HepG2 (cell line): Measurements from ENCODE around the gene CEP128.

ENCODE experiments used
- FOSL2 ChIP-seq: sonication (generic); formaldehyde crosslinking; IDR thresholded peaks from 2 replicates; pipeline ENCODE4 v1.4.0; 2020; ENCODE audit warnings: missing genetic modification reagents
- HCFC1 ChIP-seq: fragments of 150-350 bp; IDR thresholded peaks from 2 replicates; pipeline ENCODE4 v1.6.1; 2014; ENCODE audit warnings: low read depth, low read length
- KAT7 ChIP-seq: IDR thresholded peaks from 2 replicates; pipeline ENCODE4 v1.6.1; 2018; ENCODE audit warnings: borderline replicate concordance, missing compliant biosample characterization
- MTF1 ChIP-seq: sonication (generic); formaldehyde crosslinking; IDR thresholded peaks from 2 replicates; pipeline ENCODE4 v1.5.0; 2020; ENCODE audit warnings: missing genetic modification reagents
- NR1H2 ChIP-seq: sonication (generic); formaldehyde crosslinking; IDR thresholded peaks from 2 replicates; pipeline ENCODE4 v1.8.1; 2022; ENCODE audit warnings: low read depth, missing genetic modification reagents, borderline replicate concordance
- POLR2A ChIP-seq, 2 experiments: IDR thresholded peaks; 2 replicates each; pipeline ENCODE4 v1.6.1; 2011; ENCODE audit warnings: low read depth in 2 of 2, low read length in 2 of 2, mild to moderate bottlenecking in 1 of 2, moderate library complexity in 1 of 2; ENCODE audit not compliant: insufficient read depth in 1 of 2
- POLR2AphosphoS2 ChIP-seq: IDR thresholded peaks from 2 replicates; pipeline ENCODE4 v1.6.1; 2011; ENCODE audit warnings: low read depth, low read length, improper control_type of control experiment
- RAD51 ChIP-seq: fragments of 450-650 bp; IDR thresholded peaks from 2 replicates; pipeline ENCODE4 v1.6.1; 2016; ENCODE audit warnings: borderline replicate concordance
- RFX1 ChIP-seq: fragments of 450-650 bp; IDR thresholded peaks from 2 replicates; pipeline ENCODE4 v1.6.1; 2017
- SP5 ChIP-seq: IDR thresholded peaks from 2 replicates; pipeline ENCODE4 v1.6.1; 2016; ENCODE audit warnings: low read depth, borderline replicate concordance
- ZKSCAN1 ChIP-seq: fragments of 150-350 bp; IDR thresholded peaks from 2 replicates; pipeline ENCODE4 v1.6.1; 2014; ENCODE audit warnings: low read length
- ZNF644 ChIP-seq: IDR thresholded peaks from 2 replicates; pipeline ENCODE4 v1.6.1; 2016; ENCODE audit warnings: low read depth
- TF ChIP-seq, protein P1 (sequence below): sonication (generic); formaldehyde crosslinking; IDR thresholded peaks from 2 replicates; pipeline ENCODE4 v1.8.0; 2022; ENCODE audit warnings: mild to moderate bottlenecking, missing genetic modification reagents; ENCODE audit not compliant: insufficient replicate concordance
- TF ChIP-seq, protein P2 (sequence below): sonication (generic); formaldehyde crosslinking; IDR thresholded peaks from 2 replicates; pipeline ENCODE4 v1.5.0; 2020; ENCODE audit warnings: mild to moderate bottlenecking, missing genetic modification reagents, moderate library complexity

DNA sequence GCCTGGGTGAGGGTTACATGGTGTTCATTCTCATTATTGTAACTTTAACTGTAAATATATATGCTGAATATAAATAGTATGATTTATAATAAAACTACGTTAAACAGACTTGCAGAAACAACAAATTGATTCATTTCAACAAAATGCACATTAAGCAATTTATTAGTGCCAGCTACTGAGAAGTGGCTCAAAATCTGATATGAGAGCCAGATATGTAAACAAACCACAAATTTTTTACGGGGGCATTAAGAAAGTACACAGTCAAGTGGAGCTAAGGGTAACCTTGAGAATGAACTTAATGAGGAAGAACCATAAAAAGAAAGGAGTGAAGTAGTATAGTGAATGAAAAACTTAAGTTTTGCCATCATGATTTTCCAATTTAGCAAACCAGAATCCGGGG is 40.3 kb downstream of the CEP128 start:
- TF ChIP-seq POLR2A (IDR thresholded peaks at IDR 0.05; ENCODE audit: insufficient read depth in 1 of 2, low read depth in 2 of 2, low read length in 2 of 2) (no peak), POLR2AphosphoS2 (no peak), MTF1 (no peak), ZNF644 (CRISPR knock-in tag) (no peak), HCFC1 (no peak), SP5 (no peak), RFX1 (no peak), RAD51 (no peak), NR1H2 (no peak), ZKSCAN1 (no peak), FOSL2 (CRISPR knock-in tag) (no peak), KAT7 (CRISPR knock-in tag) (no peak)
- TF ChIP-seq, protein P1, sequence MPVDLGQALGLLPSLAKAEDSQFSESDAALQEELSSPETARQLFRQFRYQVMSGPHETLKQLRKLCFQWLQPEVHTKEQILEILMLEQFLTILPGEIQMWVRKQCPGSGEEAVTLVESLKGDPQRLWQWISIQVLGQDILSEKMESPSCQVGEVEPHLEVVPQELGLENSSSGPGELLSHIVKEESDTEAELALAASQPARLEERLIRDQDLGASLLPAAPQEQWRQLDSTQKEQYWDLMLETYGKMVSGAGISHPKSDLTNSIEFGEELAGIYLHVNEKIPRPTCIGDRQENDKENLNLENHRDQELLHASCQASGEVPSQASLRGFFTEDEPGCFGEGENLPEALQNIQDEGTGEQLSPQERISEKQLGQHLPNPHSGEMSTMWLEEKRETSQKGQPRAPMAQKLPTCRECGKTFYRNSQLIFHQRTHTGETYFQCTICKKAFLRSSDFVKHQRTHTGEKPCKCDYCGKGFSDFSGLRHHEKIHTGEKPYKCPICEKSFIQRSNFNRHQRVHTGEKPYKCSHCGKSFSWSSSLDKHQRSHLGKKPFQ, result no peak
- TF ChIP-seq, protein P2, sequence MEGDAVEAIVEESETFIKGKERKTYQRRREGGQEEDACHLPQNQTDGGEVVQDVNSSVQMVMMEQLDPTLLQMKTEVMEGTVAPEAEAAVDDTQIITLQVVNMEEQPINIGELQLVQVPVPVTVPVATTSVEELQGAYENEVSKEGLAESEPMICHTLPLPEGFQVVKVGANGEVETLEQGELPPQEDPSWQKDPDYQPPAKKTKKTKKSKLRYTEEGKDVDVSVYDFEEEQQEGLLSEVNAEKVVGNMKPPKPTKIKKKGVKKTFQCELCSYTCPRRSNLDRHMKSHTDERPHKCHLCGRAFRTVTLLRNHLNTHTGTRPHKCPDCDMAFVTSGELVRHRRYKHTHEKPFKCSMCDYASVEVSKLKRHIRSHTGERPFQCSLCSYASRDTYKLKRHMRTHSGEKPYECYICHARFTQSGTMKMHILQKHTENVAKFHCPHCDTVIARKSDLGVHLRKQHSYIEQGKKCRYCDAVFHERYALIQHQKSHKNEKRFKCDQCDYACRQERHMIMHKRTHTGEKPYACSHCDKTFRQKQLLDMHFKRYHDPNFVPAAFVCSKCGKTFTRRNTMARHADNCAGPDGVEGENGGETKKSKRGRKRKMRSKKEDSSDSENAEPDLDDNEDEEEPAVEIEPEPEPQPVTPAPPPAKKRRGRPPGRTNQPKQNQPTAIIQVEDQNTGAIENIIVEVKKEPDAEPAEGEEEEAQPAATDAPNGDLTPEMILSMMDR (CRISPR knock-in tag), result no peak
